Activated naive CD4-positive, alpha-beta T cell (primary cell): Measurements from ENCODE around the gene MUC12.
"Not testable (repeated sequence)": the region's sequence is repeated elsewhere in the genome, so short reads cannot be mapped to it uniquely, and the experiment has no call there.

Experiments
- DNase-seq, 4 experiments: peaks; one replicate each; lab custom pipeline; 2025; lab: John Stamatoyannopoulos, UW

Gene MUC12

GRCh38 chr7:100969066-100969615 lies at the start of gene MUC12:
MUC12 (plus strand) TSS chr7:100969565; CDS start chr7:100969623, 58 bp downstream.
- DNase-seq, result no peak

GRCh38 chr7:100919779-100920437 lies 49.5 kb upstream of the MUC12 start:
- not testable (repeated sequence) for DNase-seq

- DNase-seq, result no peak
These were observed 48.3 kb upstream of the MUC12 start for GRCh38 chr7:100921039-100921438.

- DNase-seq, result not testable (repeated sequence)
These were observed 45.7 kb upstream of the MUC12 start for GRCh38 chr7:100923616-100924015.

GRCh38 chr7:100929808-100930174 lies 39.6 kb upstream of the MUC12 start:
- DNase-seq, result no peak

- no peak for DNase-seq
These were observed 35.6 kb upstream of the MUC12 start for GRCh38 chr7:100933734-100934133.

GRCh38 chr7:100935381-100935780 lies 34.0 kb upstream of the MUC12 start:
- DNase-seq, result not testable (repeated sequence)

GRCh38 chr7:100936167-100936566 lies 33.2 kb upstream of the MUC12 start:
- DNase-seq, result not testable (repeated sequence)

- DNase-seq, result no peak
These were observed 27.2 kb upstream of the MUC12 start for GRCh38 chr7:100942045-100942774.

- no peak for DNase-seq
These were observed 25.7 kb upstream of the MUC12 start for GRCh38 chr7:100943693-100944092.

- no peak for DNase-seq
These were observed 25.2 kb upstream of the MUC12 start for GRCh38 chr7:100944138-100944537.

- no peak for DNase-seq
These were observed 23.3 kb upstream of the MUC12 start for GRCh38 chr7:100946111-100946510.

- no peak for DNase-seq
These were observed 22.5 kb upstream of the MUC12 start for GRCh38 chr7:100946766-100947365.

- no peak for DNase-seq
These were observed 21.6 kb upstream of the MUC12 start for GRCh38 chr7:100947792-100948191.

- no peak for DNase-seq
These were observed 20.0 kb upstream of the MUC12 start, which contains the start of gene MUC3A for GRCh38 chr7:100949227-100949932. MUC3A (plus strand) TSS chr7:100949534; CDS start chr7:100949625, 91 bp downstream.

- DNase-seq, result no peak
These were observed 19.4 kb upstream of the MUC12 start for GRCh38 chr7:100949933-100950443.

GRCh38 chr7:100951172-100951571 lies 18.2 kb upstream of the MUC12 start:
- DNase-seq, result no peak

GRCh38 chr7:100951888-100952560 lies 17.3 kb upstream of the MUC12 start:
- no peak for DNase-seq

- no peak for DNase-seq
These were observed 16.7 kb upstream of the MUC12 start for GRCh38 chr7:100952641-100953040.

GRCh38 chr7:100957832-100958421 lies 11.4 kb upstream of the MUC12 start:
- DNase-seq, result no peak

GRCh38 chr7:100959894-100960293 lies 9.5 kb upstream of the MUC12 start:
- DNase-seq, result no peak
